ENCODE data around the gene DYNC2LI1.

Gene DYNC2LI1

DNA sequence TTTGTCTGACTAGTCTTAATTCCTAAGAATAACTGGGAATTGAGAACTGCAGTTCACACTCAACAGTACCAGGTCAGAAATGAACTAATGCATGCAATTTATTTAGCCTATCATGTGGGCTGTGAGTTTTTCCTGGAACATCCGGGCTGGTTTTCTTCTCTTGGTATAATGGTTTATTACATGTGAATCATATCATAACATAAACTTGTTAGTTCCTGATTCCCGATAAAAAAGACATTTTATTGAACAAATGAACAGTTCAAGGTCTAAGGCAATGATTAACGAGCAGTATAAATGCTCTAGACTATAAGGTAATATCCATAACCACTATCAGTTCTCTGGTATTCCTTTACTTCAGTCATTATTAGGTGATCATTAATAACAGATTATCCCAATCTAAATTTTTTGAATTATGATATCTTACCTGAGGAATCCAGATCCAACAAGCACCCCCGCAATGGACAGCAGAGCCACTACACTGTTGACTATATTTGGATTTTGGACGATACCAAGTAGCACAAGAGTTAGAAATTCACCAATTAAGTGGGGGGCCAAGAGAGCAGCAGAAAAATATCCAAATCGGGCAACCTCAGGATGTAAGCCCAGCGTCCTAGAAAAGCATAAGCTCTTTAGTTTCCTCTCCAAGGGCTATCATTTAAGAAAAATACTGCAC is 45.8 kb downstream of the DYNC2LI1 start:
- no peak for DNase-seq

DNA sequence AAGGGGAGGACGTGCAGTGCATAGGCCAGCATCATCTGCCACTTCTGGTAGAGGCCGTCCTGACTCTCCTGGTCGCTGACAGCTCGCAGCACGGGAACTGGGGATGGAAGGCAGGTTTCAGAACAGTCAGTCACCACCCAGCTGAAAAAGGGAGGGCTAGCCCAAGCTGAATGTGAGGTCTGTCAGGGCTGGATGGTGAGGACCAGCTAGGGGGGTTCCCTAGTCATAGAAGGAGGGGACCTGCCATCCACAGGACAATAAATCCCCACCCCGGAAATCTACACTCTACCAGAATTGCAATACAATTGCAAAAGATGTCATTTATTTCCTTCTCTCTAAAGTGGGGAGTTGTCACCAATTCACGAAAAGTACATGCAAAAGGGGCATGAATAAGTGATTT is 49.0 kb downstream of the DYNC2LI1 start:
- no peak for DNase-seq

DNA sequence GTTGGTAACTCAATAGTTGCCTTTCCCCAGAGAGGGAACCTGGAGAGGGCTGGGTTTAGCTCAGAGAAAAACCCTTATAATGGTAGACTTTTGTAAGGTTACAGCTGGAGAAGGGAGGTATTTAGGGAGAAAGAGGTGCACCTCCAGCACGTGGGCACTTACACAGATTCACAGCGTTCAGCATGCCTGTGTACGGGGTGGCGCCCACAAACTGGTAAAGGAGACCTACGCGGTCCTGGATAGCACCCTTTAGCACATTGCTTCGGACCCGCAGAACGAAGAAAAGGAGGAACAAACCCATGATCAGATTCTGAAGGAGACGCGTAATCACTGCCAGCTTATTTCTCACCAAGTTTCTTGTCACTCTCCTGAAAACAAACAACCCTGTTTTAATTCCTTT is 49.9 kb downstream of the DYNC2LI1 start:
- DNase-seq: no peak

DNA sequence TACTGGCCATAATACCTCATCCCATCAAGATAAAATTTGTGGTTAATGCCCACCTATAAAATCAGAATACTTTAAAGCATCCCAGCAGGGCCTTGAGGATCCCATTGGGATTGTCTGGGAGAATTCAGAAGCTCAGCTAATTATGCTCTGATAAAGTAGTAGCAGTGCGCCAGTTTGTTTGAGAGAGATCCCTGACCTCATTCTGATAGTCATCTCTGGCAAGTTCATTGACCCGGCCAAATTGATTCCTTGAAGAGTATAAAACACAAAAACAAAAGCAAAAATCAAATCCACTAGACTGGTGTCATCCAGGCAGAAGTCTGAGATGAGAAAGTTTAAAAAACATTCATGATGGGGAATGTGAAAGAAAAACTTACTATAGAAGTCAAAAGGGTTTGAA is 50.7 kb downstream of the DYNC2LI1 start:
- DNase-seq: no peak

DNA sequence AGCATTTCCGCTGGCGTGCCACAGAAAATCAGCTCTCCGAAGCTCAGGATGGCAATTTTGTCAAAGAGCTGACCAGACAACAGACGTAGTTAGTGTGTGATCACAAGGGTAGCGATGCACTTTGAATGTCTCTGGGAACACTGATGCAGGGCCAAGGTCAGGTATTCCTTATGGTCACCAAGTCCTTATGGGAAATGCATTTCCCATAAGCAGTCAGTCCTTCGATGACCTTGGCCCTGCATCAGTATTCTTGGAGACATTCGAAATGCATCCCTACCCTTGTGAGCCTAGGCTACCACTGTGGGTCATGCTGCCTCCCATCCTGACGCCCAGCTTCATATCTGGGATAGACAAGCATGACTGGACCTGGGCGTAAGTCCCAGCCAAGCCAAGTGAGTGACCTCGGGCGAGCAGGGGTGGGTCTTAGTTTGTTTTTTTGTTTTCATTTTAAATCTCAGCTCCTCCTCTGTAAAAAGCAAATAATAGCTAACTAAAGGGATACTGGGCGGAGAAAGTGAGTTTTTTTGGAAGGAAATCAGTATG is 51.2 kb downstream of the DYNC2LI1 start:
- DNase-seq: no peak

DNA sequence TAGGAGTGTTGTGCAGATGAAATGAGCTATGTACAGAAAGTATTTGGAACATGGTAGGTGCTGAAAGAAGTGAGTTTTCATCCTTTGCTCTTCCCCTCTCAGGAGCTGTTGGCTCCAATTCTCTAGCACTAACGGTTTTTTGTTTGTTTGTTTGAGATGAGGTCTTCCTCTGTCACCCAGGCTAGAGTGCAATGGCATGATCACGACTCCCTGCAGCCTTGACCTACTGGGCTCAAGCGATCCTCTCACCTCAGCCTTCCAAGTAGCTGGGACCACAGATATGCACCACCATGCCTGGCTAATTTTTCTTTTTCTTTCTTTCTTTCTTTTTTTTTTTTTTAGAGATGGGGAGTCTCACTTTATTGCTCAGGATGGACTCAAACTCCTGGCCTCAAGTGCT is 52.0 kb downstream of the DYNC2LI1 start:
- no peak for DNase-seq

DNA sequence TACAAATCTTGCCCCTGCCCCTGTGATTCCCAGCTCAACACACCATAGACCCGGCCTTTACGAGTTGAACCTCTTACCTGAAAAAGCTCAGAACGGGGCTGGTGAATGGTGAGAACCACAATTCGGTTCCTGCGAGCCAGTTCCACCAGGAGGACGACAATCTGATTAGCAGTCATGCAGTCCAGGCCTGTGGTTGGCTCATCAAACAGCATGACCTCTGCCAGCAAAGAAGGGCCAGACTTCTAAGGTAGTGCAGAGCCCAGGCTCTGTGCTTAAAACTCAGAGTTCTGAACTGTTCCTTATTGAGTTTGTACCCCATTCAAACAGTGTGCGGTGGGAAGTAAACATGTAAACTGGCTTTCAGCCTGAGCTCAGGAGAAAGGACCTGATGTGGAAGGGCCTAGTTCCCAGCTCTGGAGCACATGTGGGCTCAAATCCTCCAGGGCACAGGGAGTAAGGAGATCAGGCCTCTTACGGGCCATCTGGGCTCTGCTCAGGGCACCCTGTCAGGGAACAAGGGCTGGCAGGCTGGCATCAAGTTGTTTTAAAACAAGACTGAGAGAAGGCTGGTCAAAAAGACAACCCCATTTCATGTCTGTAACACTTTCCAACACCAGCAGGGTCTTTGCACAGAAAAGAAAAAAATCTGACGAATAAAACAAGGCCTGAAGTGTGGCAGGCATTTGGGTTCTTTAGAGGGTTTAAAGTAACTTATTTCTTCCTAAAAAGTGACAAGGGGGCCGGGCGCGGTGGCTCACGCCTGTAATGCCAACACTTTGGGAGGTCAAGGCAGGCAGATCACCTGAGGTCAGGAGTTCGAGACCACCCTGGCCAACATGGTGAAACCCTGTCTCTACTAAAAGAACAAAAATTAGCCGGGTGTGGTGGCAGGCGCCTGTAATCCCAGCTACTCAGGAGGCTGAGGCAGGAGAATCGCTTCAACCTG is 52.7 kb downstream of the DYNC2LI1 start:
- no peak for DNase-seq

DNA sequence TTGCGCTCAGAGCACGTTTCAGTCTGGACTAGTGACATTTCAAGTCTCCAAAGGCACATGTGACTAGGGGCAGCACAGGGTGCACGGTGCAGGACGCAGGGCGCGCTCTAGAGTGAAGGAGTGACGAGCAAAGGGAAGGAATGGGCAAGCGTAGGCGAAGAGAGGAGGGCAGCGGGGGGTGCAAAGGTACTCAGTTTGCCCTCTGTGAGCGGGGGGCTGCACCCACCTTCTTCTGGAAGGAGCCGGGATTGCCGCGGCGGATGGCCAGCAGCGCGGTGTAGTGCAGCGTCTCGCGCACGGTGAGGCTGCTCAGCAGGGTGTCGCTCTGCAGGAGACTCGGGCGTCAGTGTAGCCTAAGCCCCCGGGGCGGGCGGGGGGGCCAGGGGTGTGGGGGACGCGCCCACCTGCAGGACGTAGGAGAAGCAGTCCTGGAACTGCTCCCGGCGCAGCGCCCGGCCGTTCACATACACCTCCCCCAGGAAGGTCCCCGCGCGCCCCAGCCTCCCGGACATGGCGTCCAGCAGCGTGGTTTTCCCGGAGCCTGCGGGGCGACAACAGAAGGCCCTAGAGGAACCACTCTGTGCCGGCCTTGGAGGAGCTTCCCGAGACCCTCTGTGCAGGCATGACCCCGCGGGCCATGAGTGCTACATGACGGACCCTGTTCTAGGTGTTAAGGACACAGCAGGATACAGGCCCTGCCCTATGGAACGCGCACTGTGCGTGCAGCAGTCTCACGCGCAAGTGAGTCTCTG is 57.9 kb downstream of the DYNC2LI1 start:
- no peak for DNase-seq

DNA sequence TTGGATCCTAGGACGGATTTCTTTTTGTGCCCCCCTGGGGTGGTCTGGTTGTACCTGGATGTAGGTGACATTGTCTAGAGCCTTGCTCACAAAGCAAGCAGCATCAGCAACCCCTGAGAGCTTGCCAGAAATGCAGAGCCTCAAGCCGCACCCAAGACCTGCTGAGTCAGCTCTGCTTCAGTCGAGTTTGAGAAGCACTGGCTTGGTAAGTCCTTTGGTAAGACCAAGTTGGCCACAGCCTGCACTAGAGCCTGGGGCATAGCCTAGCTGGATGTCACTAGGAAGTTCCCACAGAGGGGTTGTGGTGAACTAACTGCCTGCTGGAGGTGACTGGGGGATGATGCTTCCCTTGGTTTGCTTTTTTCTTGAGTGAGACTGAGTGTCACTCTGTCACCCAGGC is 58.6 kb downstream of the DYNC2LI1 start:
- DNase-seq: no peak

DNA sequence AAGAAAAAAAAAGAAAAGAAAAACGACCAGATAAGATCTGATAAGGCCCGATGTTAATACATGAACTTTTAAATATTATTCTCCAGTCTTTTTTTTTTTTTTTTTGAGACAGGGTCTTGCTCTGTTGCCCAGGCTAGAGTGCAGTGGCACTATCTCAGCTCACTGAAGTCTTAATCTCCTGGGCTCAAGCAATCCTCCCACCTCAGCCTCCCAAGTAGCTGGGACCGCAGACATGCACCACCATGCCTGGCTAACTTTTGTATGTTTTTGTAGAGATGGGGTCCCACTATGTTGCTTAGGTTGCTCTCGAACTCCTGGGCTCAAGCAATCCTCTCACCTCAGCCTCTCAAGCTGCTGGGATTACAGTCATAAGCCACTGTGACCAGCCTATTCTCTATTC is 63.2 kb downstream of the DYNC2LI1 start:
- no peak for DNase-seq

DNA sequence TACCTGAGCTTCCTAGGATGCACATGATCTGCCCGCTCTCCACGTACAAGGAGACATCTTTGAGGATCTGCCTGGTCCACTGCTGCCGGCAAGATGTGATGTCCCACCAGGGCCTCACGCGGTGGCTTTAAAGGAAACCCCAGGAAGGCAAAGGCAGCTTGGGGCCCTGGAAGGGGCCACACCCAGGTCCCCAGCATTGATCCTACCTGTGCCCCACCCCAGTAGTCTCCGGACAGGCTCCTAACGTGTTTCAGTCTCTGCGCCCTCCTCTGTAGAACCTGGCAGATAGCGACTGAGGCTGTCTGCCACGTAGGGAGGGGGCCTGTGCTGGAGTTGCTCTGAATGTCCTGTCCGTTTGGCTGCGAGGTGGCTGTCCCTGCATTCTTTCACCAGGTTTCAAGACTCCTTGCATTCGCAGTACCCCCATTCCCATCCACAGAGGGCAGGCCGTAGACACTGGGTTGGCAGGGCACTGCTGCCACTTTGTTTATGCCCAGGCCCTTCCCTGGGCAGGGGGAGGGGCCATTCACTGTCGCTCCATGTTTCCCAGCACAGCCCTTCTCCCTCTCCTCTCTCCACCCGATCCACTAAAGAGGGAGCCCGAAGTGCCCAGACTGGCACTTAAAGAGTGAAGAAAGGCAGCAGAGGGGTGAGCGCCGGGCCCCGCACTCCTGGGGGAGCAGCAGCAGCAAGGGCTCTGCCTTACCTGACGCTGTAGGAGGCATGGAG is 64.2 kb downstream of the DYNC2LI1 start:
- DNase-seq: no peak

DNA sequence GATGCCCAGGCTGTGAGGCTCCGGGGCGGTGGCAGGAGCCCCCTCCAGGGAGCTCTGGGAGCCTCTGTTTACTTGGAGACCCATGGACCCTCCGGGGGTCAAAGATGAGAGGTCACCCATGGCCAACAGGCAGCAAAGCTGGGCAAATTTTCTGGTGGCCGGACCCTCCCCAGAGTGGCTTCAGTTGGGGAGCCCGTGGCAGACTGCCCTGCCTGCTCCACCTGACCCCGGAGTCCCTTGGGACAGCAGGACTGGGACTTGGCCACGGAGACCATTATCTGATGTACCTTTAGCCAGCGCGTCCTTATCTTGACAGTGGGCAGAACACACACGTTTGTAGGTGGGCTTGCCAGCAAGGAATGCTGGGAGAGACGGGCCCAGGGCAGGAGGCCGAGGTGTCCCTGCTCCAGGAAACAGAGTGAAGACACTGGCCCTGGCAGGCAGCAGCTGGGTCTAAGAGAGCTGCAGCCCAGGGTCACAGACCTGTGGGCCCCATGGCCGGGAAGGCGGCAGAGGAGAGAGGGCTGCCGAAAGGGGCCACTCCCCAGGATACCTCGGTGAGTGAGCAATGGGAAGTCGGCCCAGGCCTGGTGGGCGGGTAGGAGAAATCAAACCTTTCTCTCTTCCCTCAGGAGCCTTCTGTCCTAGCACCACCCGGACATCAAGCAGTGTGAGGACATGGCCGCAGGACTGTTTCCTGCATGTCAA is 64.9 kb downstream of the DYNC2LI1 start, which contains the start of the genes ABCG5 and ABCG8:
ABCG5 (minus strand) TSS at position 280 of the 708 bp plus-strand sequence; CDS start at position 120, 160 bp downstream.
ABCG8 (plus strand) TSS at position 412 of the 708 bp plus-strand sequence; CDS start at position 495, 83 bp downstream.
- DNase-seq: no peak

DNA sequence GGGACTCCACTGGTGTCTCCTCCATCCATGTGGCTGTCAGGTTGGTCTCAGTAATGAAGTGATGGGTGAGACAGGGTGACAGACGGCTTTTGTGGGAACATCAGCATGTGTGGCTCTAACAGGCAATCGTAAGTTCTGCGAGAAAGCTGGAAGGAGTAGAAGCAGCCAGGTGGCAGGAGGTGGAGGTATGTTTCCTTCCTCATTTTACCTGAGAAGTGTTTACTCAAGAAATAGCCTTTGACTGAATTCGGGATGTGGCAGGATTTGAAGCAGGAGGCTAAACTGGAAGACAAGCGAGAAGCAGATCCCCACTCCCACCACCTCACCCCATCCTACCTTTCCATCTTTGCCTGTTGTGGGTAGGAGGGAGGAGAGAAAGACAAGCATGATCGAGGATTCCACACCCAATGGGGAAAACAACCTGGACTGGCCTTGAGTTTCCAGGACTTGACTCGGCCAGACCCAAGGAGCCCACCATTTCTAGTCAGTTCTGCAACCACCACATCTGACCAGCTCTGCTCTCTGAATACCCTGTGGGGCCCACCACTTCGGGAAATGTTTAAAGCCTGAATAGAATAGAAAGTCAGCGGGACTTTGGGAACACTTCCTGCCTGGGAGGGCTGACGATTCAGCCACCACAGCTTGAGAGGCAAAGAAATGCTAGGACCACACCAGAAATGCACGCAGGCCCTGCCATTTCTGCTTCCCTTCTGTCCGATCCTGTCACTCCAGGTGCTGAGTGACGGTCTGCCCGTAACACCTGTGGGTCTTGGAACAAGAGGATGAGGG is 66.1 kb downstream of the DYNC2LI1 start:
- DNase-seq: no peak

DNA sequence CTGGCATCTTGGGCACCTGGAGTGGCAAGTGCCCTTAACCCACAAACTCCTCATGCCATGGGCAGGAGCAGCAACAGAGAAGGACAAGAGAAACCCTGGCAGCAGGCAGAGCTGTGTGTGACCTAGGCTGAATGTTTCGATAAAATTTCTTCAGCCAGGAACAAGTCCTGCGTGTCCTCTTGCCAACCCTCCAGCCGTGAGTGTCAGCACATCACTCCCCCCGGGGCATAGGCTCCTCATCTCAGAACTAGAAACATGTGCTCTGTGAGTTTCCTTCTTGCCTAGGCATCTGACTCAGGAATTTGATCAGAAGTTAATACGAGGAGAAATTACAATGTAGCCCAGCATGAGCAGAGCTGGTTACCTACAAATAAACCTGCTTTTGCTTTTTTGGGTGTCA is 67.1 kb downstream of the DYNC2LI1 start:
- no peak for DNase-seq

DNA sequence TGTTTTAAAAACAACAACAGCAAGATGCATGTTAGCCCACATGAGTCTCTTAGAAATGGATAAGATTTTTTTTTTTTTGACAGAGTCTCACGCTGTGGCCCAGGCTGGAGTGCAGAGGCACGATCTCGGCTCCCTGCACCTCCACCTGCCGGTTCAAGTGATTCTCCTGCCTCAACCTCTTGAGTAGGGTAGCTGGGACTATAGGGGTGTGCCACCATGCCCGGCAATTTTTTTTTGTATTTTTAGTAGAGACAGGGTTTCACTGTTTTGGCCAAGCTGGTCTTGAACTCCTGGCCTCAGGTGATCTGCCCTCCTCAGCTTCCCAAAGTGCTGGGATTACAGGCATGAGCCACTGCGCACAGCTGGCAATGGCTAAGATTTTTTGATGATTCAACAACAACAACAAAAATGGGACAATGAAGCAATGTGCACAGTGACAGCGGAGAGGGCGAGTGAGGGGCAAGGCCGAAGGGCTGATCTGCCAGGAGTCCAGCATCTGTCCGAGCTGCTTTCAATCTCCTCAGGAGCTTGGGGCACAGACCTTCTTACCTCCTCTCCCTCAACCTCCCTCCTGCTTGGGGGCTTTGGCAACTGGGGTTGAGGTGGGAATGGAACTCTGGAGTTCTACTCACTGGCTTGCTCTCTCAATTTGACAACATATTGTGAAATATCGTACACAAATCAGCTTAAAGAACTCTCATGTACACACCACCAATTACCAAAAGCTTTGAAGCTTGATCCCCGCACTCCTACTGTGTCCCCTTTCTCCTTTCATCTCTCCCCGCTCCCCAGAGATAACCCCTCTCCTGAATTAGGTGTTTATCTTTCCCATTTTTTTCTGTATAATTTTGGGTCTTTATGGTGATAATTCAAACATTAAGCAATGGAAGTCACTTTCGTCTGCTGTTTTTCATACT is 68.4 kb downstream of the DYNC2LI1 start:
- DNase-seq: no peak

DNA sequence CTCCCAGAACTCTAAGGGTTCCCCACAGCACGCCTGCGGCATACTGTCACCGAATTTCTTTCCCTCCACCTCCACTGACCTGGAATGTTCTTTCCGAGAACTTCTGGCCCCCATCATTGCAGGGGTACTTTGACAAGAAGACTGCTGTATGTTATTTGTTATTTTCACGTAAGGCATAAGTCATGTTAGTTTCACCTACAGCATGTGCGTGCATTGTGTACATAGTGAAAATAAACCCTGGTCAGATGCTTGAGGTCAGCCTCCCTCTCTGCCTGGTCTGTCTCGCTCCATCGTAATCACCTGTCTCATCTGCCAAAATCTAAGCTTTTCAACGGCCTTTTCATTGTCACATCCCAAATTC is 69.0 kb downstream of the DYNC2LI1 start:
- DNase-seq: no peak

DNA sequence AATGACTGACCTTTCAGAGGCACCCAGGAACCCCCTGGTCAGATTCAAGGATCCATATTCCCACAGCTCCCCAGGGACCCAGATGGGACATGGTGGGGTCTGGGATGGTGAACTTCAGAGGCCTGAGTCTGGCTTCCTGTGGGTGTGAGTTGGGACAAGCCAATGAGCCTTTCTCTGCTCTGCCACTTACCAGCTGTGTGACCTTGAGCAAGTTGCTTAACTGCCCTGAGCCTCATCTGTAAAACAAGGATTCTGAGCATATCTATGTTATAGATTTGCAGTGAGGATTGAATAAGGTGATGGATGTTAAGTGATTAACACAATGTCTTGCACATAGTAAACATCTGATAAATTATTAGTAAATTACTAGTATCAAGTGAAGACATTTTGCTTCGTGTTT is 71.3 kb downstream of the DYNC2LI1 start:
- no peak for DNase-seq

DNA sequence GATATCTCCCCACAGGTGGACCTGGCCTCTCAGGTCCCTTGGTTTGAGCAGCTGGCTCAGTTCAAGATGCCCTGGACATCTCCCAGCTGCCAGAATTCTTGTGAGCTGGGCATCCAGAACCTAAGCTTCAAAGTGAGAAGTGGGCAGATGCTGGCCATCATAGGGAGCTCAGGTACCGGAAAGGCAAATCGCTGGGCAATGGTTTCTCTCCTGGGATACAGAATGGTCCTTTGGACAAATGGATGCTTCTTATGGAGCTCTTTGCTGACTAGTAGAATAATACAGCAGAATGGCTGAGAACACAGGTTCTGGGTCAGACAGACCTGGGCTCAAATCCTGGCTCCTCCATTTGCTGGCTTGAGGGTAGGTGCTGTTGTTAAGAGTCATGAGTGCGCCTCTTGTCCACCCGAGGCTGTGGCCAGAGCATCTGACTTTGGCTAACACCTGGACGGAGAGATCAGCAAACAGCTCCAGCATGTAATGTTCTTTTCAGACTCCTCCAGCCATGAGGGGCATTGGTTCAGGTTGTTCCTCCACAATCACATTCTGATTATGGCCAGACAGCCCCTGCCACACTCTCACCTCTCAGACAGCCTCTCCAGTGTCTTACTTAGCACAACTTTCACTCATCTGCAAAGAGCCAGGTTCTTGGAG is 72.4 kb downstream of the DYNC2LI1 start:
- no peak for DNase-seq

DNA sequence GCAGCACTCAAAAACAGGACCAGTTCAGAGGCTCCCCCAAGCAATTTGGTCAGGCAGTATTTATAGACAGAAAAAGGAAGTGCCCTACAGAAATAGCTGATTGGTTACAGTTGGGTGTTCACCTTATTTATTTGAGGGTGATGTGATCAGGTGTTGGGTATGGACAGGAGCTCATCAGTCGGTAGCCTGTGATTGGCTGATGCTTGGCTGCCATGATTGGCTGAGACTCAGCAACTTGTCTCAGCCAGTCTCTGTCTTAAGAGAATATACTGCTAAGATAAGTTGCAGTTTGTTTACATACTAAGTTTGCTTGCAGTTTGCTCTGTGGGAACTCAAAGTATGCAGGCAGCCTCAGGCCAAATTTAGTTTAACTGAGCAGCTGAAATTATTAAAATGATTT is 74.4 kb downstream of the DYNC2LI1 start:
- DNase-seq: no peak

Data from activated gamma-delta T cell treated with Interleukin-2 at 50 U/mL for 16 hours (primary cell).